Measurements from ENCODE around the gene INSYN2B.

GRCh38 chr5:169978714-169979113 is 1.6 kb downstream of the INSYN2B start:
- TF ChIP-seq POLR2A (IDR thresholded peaks at IDR 0.05) (no peak), CTCF (IDR thresholded peaks at IDR 0.05 in 8 of 11, conservative IDR thresholded peaks at IDR 0.05 in 3 of 11) (no peak)

Data from spleen (tissue), 7 donors.